Sigmoid colon (tissue), 4 donors: ENCODE results near the gene ZNF888.
"Not testable (repeated sequence)": the region's sequence is repeated elsewhere in the genome, so short reads cannot be mapped to it uniquely, and the experiment has no call there.

Experiments
- EP300 ChIP-seq, 4 donors: sonication (generic); formaldehyde crosslinking; IDR thresholded peaks; one replicate each; pipeline ENCODE4 v1.6.1; 2017; ENCODE audit warnings: antibody characterized with exemption in 4 of 4
- TF ChIP-seq, protein P1 (sequence below), 4 experiments: fragments of 450-650 bp in 3 of 4; fragments of 200-600 bp in 1 of 4; IDR thresholded peaks; one replicate each; pipeline ENCODE4 v1.5.1; 2016 to 2019; ENCODE audit warnings: antibody characterized with exemption in 4 of 4, mild to moderate bottlenecking in 3 of 4, moderate library complexity in 2 of 4

DNA sequence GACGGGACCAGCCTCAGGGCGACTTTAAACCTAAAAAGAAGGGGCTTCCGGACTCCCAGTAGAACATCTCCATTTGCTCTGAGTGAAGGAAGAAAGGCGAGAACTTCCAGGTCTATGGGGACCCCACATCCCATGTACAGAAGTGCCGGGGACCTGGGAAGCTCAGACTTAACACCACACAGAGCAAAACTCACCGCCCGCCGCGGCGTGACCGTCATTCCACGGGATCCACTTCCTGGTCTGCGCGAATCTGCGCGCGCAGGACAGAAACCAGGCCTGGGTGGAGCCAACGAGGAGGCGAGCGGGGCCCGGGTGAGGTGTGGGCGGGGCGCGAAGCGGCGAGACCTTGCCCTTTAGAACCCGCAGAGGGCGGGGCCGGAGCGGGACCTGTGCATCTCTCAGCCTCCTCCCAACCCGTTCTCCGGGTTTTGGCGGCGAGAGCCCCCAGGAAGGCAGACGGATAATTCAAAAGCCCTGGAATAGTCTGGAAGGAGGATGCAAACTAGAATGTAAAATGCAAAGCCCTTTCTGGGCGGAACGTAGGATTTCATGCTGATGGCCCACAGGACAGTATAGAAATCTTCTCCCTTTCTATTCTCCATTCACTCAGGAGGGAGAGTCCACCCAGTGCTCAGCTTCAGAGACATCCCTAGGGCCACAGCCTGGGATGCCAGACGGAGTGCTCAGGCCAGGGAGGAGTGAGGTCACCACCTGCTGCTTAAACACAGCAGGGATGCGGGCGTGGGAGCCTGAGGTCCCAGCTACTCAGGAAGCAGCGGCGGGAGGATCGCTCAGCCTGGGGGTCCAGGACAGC, 65.6 kb downstream of the ZNF888 start, which contains the start of gene ZNF468:
- TF ChIP-seq EP300 (IDR thresholded peaks at IDR 0.05): not testable (repeated sequence)
- TF ChIP-seq, protein P1, sequence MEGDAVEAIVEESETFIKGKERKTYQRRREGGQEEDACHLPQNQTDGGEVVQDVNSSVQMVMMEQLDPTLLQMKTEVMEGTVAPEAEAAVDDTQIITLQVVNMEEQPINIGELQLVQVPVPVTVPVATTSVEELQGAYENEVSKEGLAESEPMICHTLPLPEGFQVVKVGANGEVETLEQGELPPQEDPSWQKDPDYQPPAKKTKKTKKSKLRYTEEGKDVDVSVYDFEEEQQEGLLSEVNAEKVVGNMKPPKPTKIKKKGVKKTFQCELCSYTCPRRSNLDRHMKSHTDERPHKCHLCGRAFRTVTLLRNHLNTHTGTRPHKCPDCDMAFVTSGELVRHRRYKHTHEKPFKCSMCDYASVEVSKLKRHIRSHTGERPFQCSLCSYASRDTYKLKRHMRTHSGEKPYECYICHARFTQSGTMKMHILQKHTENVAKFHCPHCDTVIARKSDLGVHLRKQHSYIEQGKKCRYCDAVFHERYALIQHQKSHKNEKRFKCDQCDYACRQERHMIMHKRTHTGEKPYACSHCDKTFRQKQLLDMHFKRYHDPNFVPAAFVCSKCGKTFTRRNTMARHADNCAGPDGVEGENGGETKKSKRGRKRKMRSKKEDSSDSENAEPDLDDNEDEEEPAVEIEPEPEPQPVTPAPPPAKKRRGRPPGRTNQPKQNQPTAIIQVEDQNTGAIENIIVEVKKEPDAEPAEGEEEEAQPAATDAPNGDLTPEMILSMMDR (IDR thresholded peaks at IDR 0.05): not testable (repeated sequence)
